Stimulated activated CD8-positive, alpha-beta memory T cell treated with anti-CD3 and anti-CD28 coated beads, Interleukin-15, amount 100 ng/mL, for 4 hours (primary cell): Measurements from ENCODE around the gene NPC1.

ENCODE experiments used
- DNase-seq, 2 donors: peaks; one replicate each; pipeline ENCODE4 v3.0.0-alpha.2; 2020; ENCODE audit warnings: low read depth in 2 of 2

Gene NPC1

DNA sequence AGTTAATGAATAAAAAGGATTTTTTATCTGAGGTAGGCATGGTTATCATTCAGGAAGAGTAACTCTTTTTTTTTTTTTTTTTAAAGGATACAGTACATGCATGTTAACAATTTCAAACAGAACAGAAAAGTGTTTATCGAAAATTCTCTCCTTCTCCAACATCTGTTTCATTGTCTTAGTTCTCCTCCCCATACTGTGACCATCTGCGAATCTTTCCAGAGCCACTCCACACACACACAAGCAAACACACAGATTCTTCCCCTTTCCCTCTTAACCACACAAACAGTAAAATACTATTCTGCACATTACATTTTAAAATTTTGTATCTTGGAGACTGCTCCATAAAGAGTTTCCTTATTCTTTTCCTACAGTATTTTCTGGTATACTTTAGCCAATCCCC is 38.0 kb downstream of the NPC1 start:
- no peak for DNase-seq

GRCh38 chr18:23547846-23548245 is 38.5 kb downstream of the NPC1 start:
- DNase-seq, result no peak

DNA sequence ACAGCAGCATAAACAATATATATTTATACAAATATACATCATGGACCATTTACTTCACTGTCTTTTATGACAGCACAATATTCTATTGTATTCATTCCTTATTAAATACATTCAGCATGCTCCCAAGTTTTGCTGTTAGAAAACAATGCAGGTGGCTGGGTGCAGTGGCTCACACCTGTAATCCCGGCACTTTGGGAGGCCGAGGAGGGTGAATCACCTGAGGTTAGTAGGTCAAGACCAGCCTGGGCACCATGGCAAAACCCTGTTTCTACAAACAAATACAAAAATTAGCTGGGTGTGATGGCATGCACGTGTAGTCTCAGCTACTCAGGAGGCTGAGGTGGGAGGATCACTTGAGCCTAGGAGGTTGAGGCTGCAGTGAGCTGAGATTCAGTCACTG is 39.0 kb downstream of the NPC1 start:
- DNase-seq, result no peak

DNA sequence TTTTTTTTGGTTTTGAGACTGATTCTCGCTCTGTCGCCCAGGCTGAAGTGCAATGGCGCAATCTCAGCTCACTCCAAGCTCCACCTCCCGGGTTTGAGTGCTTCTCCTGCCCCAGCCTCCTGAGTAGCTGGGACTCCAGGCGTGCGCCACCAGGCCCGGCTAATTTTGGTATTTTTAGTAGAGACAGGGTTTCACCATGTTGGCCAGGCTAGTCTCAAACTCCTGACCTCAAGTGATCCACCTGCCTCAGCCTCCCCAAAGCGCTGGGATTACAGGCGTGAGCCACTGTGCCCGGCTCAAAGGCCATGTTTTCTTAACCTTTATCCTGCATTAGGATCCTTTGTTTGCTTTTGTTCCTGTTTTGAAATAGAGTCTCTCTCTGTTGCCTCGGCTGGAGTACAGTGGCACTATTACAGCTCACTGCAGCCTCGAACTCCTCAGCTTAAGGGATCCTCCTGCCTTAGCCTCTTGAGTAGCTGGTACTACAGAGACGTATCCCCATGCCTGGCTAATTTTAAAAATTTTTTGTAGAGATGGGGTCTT is 41.0 kb downstream of the NPC1 start:
- DNase-seq, result no peak

DNA sequence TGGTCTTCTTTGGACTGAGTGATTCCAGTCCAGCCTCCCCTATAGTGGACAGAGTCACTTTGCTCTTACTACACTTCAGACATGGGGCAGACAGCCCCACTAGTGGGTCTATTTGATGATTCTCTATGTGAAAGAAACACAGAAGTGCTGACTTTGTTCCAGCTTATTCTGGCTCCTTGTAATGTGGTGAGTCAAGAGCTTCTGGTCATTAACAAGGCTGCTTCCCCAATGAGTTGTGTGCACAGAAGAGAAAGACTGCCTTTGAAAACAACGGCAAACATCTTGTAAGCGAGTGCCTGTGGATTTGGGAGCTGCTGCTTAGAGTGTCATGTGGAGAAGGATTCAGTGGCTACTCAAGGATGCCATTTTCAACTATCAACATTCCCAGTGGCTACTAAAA is 43.8 kb downstream of the NPC1 start:
- no peak for DNase-seq

GRCh38 chr18:23541349-23542093 is 44.8 kb downstream of the NPC1 start:
- no peak for DNase-seq

DNA sequence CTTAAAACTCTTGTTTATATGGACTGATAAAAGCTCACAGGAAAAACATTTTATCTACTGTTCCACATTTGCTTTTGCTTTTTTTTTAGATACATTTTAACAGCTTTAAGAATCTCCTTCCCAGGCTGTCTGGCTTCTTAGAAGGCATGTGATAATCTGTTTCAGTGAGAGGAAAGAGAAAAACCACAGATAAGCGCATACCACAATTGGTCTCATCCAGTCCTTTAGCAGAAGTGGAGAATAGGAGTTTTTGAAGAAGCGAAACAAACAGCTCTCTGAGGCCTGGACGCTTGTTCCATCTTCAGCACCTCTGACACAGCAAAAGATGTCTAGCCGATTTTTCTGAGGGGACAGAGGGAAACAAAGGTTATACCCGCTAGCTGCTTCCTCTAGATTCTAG is 45.4 kb downstream of the NPC1 start:
- DNase-seq, result no peak

- DNase-seq, result no peak
Observed at GRCh38 chr18:23539911-23540525, 46.3 kb downstream of the NPC1 start.

GRCh38 chr18:23539296-23539695 is 47.0 kb downstream of the NPC1 start:
- no peak for DNase-seq

DNA sequence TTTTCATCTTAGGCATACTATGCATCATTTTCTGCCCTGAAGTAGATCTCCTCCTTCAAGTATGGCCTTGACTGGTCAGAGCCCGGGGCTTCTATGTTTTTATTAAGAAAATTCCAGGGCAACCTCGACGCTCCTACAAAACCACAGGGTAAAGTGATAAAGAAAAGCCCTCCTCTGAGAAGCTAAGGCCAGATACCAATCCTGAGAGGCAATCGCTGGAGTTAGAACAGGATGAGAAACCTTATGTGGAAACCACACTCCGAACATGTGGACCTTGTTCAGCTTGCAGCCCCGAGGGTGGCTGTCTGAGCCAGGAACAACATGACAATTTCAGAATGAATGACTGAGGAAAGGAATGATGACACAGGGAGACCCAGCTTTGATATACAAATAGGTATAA is 47.4 kb downstream of the NPC1 start:
- DNase-seq, result no peak

DNA sequence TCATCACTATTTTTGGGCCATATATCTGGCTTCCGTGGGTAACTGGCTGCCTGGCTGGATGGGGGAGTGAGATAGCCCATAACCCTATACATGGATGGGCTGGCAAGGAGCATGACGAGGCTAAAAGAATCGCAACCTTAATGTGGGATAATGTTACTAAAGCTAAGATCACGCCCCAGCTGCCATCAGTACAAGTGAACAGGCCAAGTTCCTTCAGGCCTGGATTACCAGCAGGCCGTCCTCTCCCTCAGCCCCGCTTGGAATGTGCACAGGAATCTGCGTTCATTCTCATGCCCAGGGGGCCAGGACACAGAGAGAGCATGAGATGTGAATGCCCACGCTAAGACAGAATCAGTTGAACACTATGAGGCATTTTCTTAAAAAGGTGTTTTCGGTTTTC is 48.3 kb downstream of the NPC1 start:
- DNase-seq, result no peak

- DNase-seq, result no peak
Observed at GRCh38 chr18:23537274-23537673, 49.0 kb downstream of the NPC1 start.

- DNase-seq, result no peak
Observed at GRCh38 chr18:23536204-23536603, 50.1 kb downstream of the NPC1 start.

GRCh38 chr18:23534276-23534675 is 52.0 kb downstream of the NPC1 start:
- DNase-seq, result no peak

- DNase-seq, result no peak
Observed at GRCh38 chr18:23532848-23533247, 53.5 kb downstream of the NPC1 start.

DNA sequence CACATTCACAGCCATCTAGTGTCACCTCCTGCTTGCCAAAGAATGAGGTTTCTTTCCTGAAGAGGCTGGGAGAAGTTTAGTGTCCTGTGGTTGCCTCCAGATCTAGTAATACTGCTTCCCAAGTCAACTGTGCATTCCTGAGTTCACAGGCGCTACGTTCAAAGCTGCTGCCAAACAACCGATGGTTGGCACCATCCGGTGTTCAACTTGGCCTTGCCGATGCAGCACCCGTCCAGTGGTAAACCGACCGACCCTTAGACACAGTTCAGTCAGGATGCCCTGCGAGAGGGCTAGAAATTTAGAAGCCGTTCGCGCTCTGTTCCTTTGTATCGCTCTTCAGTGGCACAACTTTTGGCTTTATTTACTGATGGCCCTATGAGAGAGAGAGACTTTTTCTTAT is 54.4 kb downstream of the NPC1 start:
- DNase-seq, result no peak

DNA sequence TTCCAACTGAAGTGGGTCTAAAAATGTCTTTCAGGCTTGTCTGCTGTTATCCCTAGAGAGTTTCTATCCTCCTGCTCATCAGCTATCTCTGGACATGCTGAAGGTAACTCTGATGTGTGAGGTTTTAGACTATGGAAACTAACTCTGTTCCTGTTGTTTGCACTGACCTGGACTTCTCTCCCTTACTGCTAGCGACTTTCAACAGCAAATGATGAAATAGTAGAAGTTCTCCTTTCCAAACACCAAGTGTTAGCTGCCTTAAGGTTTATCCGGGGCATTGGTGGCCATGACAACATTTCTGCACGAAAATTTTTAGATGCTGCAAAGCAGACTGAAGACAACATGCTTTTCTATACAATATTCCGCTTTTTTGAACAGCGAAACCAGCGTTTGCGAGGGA is 56.1 kb downstream of the NPC1 start:
- DNase-seq, result no peak

DNA sequence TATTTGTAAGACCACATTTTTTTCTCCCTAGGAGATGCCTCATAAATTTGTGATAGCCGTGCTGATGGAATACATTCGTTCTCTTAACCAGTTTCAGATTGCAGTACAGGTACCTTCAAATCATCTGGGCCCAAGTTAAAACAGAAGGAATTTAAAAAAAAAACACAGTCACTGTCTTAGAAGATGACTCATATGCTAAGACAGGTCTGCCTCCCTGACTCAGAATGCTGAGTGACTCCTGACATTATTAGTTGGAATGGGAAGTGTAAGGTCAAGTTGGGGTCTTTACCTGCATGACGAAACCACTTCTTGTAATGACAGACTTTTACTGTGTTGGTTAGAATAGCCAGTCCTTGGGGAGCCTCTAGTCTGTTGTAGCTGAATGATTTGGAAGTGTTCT is 56.7 kb downstream of the NPC1 start:
- no peak for DNase-seq

- no peak for DNase-seq
Observed at GRCh38 chr18:23528580-23529472, 57.5 kb downstream of the NPC1 start.

GRCh38 chr18:23526501-23527063 is 59.7 kb downstream of the NPC1 start:
- DNase-seq, result no peak

GRCh38 chr18:23524213-23524707 is 62.0 kb downstream of the NPC1 start:
- no peak for DNase-seq
